ENCODE measurements around the gene KIF26A.

Gene KIF26A

DNA sequence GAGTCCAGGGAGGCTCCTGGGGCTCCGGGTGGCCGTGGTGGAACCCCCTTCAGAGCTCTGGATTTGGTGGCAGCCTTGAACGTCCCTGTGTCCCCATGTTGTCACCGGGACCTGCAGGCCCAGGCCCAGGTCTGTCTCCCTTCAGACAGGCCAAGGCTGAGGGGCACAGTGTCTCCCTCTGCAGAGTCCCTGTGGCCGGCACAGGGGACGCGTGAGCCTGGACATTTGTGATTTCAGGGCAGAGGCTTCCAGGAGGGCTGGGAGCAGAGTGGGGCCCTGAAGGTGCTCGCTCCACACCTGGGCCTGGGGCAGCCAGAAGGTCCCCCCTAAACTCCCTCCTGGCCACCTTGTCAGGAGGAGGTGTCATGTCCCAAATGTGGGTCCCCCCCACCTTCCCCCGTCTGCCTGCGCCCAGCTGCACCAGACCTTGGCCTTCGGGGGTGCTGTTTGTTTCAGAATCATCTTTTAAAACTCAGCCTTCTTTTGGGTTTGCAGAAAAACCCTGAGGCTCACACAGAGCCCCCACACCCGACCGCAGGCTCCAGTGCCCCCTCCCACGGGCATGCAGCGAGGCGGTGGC, 47.6 kb downstream of the KIF26A start:
- H3K9me3 ChIP-seq (ENCODE audit: control insufficient read depth in 2 of 2, low read length in 2 of 2) = no peaks in the 10 kb centered on the region
- H3K4me3 ChIP-seq (ENCODE audit: low read length in 2 of 2) = no peak overlapping the region
- no peaks in the 10 kb centered on the region for H3K36me3 ChIP-seq (ENCODE audit: control insufficient read depth in 2 of 2, insufficient read depth in 2 of 2, low read length in 2 of 2)
- H3K27me3 ChIP-seq (ENCODE audit: control insufficient read depth in 2 of 2, insufficient read depth in 2 of 2, low read length in 2 of 2) = no peaks in the 10 kb centered on the region
- no peak overlapping the region for H3K9ac ChIP-seq (ENCODE audit: low read depth in 1 of 2, low read length in 2 of 2)
- H3K27ac ChIP-seq (ENCODE audit: low read depth in 2 of 2, low read length in 2 of 2) = no peak overlapping the region
- peaks cover 2 to 10% of the 10 kb centered on the region in 2 donors for H3K4me1 ChIP-seq (ENCODE audit: control insufficient read depth in 2 of 2, insufficient read depth in 2 of 2, low read length in 2 of 2)

DNA sequence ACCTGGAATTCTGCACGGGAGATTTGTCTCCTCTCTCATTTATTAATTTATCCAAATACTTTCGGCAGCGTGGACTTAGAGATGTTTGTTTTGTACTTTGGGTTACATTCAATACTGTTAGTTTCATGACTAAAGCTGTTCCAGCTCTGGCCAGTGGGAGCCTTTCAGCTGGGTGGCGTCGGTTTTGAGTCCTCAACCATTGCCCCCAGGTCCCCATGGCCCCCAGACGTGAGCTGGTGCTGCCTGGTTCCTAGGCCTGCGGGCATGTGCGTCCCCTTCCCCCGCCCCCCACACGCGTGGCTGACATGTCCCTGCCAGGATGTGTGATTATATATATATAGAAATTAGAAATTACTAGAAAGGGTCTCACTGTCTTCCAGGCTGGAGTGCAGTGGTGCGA, 48.2 kb downstream of the KIF26A start:
- H3K27me3 ChIP-seq (ENCODE audit: control insufficient read depth in 2 of 2, insufficient read depth in 2 of 2, low read length in 2 of 2) = no peaks in the 10 kb centered on the region
- H3K9ac ChIP-seq (ENCODE audit: low read depth in 1 of 2, low read length in 2 of 2) = no peak overlapping the region
- H3K36me3 ChIP-seq (ENCODE audit: control insufficient read depth in 2 of 2, insufficient read depth in 2 of 2, low read length in 2 of 2) = no peaks in the 10 kb centered on the region
- H3K27ac ChIP-seq (ENCODE audit: low read depth in 2 of 2, low read length in 2 of 2) = no peak overlapping the region
- H3K9me3 ChIP-seq (ENCODE audit: control insufficient read depth in 2 of 2, low read length in 2 of 2) = no peaks in the 10 kb centered on the region
- H3K4me1 ChIP-seq (ENCODE audit: control insufficient read depth in 2 of 2, insufficient read depth in 2 of 2, low read length in 2 of 2) = peaks cover 2 to 10% of the 10 kb centered on the region in 2 donors
- no peak overlapping the region for H3K4me3 ChIP-seq (ENCODE audit: low read length in 2 of 2)

DNA sequence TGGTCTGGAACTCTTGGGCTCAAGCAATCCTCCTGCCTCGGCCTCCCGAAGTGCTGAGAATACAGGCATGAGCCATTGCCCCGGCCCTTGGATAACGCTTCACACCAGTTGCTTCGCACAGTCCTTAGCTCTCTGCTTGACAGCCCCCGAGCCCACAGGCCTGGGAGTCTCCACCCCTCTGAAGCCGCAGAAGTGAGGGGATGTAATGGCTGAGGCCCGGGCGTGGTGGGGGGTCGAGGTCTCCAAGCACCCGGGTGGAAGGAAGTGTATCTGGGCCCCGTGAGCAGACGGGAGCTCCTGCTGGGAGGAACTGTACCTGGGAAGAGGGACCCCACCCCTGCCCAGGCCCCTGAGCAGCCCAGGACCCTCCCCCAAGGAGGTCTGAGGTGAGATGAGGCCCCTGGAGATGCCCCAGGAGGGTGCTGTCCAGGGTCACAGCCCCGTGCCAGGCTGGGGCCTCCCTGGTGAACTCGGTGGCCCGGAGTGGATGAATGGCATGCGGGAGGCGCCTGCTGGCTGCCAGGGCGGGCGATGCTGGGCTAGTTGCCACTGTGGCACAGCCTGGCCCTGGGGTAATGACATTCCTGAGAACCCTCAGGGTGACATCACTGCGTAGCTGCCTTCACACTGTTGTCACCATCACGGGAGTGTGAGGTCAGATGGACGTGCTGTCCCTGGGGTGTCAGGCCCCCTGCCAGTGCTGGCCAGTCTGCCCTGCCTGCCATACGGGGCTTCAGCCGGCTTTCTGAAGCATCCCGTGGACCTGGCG, 48.9 kb downstream of the KIF26A start:
- Histone ChIP-seq H3K4me3 (ENCODE audit: low read length in 2 of 2) (no peak overlapping the region), H3K27ac (ENCODE audit: low read depth in 2 of 2, low read length in 2 of 2) (no peak overlapping the region), H3K36me3 (ENCODE audit: control insufficient read depth in 2 of 2, insufficient read depth in 2 of 2, low read length in 2 of 2) (no peaks in the 10 kb centered on the region), H3K27me3 (ENCODE audit: control insufficient read depth in 2 of 2, insufficient read depth in 2 of 2, low read length in 2 of 2) (no peaks in the 10 kb centered on the region), H3K9me3 (ENCODE audit: control insufficient read depth in 2 of 2, low read length in 2 of 2) (no peaks in the 10 kb centered on the region), H3K4me1 (ENCODE audit: control insufficient read depth in 2 of 2, insufficient read depth in 2 of 2, low read length in 2 of 2) (peaks cover 2 to 10% of the 10 kb centered on the region in 2 donors), H3K9ac (ENCODE audit: low read depth in 1 of 2, low read length in 2 of 2) (no peak overlapping the region)

DNA sequence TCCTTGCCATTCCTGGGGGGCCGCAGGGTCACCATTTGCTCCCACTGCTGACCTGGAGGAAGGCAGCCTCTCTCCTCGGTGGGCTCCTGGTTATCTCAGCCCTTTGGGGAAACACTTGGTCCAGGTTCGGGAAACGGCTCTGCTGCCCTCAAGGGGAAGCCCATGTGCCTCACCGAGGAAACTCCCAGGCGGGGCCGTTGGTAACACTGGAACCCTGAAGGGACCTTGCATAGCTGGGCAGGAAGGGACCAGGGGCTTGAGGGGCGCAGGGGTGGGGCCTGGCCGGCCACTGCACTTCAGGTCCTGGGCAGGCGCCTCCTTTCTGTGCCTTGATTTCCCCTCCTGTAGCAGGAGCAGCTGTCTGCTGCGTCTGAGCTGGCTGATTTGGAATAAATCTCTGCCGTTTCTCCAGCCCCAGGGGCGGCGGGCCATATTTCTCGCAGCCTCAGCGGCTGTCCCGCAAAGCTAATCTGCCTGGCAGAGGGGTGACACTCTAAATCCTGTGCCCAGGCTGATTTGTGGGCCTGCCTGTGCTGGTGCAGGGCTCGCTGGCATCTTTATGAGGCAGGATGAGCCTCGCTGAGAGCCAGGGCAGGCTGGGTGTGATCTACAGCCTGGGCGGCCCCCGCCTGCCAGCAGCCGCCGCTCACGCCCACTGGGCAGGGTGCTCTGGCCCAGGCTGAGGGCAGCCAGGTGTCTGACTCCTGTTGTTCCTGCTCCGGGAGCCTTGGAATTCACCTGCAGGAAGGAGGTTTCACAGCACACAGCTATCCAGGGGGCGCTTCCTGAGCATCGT, 49.7 kb downstream of the KIF26A start:
- Histone ChIP-seq H3K4me1 (ENCODE audit: control insufficient read depth in 2 of 2, insufficient read depth in 2 of 2, low read length in 2 of 2) (peaks cover 2 to 10% of the 10 kb centered on the region in 2 donors), H3K4me3 (ENCODE audit: low read length in 2 of 2) (no peak overlapping the region), H3K27ac (ENCODE audit: low read depth in 2 of 2, low read length in 2 of 2) (peak overlapping the region in 1 of 2 donors; percentile 51), H3K27me3 (ENCODE audit: control insufficient read depth in 2 of 2, insufficient read depth in 2 of 2, low read length in 2 of 2) (no peaks in the 10 kb centered on the region), H3K36me3 (ENCODE audit: control insufficient read depth in 2 of 2, insufficient read depth in 2 of 2, low read length in 2 of 2) (no peaks in the 10 kb centered on the region), H3K9me3 (ENCODE audit: control insufficient read depth in 2 of 2, low read length in 2 of 2) (no peaks in the 10 kb centered on the region), H3K9ac (ENCODE audit: low read depth in 1 of 2, low read length in 2 of 2) (peak overlapping the region in 1 of 2 donors; percentile 43)

DNA sequence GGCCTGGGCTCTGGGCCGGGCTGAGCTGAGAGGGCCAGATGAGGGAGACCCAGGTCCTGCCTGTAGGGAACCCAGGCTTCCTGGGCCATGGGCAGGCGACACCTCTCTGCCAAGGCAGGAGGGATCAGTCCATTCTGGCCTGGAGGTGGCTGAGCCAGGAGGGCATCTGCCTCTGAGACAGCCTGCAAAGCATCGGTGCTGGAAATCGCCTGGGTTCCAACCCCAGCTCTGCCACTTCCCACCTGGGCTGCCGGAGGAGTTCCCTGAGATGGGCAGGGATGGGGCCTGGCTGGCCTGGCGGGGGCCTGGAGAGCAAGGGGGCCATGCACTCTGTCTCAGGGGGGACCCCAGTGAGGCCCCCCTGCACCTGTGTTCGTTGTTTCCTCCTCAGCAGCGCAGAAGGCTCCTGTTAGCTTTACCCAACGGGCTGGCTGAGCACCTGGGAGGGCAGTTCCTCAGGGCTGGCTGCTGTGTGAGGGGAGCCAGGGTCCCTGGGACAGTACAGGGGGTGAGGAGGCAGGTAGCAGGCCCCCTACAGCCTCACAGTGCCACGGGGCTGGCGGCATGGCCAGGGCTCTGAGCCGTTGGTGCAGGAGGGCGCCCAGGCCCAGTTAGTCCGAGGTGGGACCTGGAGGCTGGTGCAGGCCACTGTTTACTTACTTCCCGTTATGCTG, 50.5 kb downstream of the KIF26A start:
- peak overlapping the region in 1 of 2 donors; percentile 43 for H3K9ac ChIP-seq (ENCODE audit: low read depth in 1 of 2, low read length in 2 of 2)
- no peak overlapping the region for H3K4me3 ChIP-seq (ENCODE audit: low read length in 2 of 2)
- peaks cover 2 to 10% of the 10 kb centered on the region in 2 donors for H3K4me1 ChIP-seq (ENCODE audit: control insufficient read depth in 2 of 2, insufficient read depth in 2 of 2, low read length in 2 of 2)
- no peaks in the 10 kb centered on the region for H3K27me3 ChIP-seq (ENCODE audit: control insufficient read depth in 2 of 2, insufficient read depth in 2 of 2, low read length in 2 of 2)
- peak overlapping the region in 1 of 2 donors; percentile 51 for H3K27ac ChIP-seq (ENCODE audit: low read depth in 2 of 2, low read length in 2 of 2)
- H3K9me3 ChIP-seq (ENCODE audit: control insufficient read depth in 2 of 2, low read length in 2 of 2) = no peaks in the 10 kb centered on the region
- no peaks in the 10 kb centered on the region for H3K36me3 ChIP-seq (ENCODE audit: control insufficient read depth in 2 of 2, insufficient read depth in 2 of 2, low read length in 2 of 2)

DNA sequence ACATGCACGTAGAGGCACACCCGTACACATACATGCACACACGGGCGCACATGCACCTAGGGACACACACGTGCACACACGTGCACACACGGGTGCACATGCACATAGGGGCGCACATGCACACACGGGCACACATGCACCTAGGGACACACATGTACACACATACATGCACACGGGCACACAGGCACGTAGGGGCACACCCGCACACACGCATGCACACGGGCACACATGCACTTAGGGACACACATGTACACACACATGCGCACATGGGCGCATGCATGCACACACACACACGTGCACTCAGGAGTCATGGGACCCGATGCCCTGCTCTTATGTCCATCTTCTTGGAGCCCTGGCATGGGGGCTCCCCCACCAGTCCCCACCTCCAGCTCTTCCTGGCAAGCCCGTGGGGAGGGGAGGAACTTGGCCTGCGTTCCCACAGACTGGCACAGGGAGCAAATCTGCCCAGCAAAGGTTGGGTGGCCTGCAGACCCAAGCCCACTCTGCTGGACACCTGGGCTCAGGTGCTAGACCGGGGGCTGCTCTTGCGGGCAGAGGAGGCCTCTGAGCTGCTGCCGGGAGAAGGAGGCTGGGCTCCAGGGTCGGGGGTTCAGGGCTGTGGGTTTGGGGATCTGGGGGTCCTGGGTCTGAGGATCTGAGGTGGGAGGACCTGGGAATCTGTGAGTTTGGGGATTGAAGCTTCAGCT, 51.4 kb downstream of the KIF26A start:
- Histone ChIP-seq H3K27ac (ENCODE audit: low read depth in 2 of 2, low read length in 2 of 2) (no peak overlapping the region), H3K4me3 (ENCODE audit: low read length in 2 of 2) (no peak overlapping the region), H3K4me1 (ENCODE audit: control insufficient read depth in 2 of 2, insufficient read depth in 2 of 2, low read length in 2 of 2) (peaks cover 2 to 10% of the 10 kb centered on the region in 2 donors), H3K9ac (ENCODE audit: low read depth in 1 of 2, low read length in 2 of 2) (no peak overlapping the region), H3K36me3 (ENCODE audit: control insufficient read depth in 2 of 2, insufficient read depth in 2 of 2, low read length in 2 of 2) (no peaks in the 10 kb centered on the region), H3K27me3 (ENCODE audit: control insufficient read depth in 2 of 2, insufficient read depth in 2 of 2, low read length in 2 of 2) (no peaks in the 10 kb centered on the region), H3K9me3 (ENCODE audit: control insufficient read depth in 2 of 2, low read length in 2 of 2) (no peaks in the 10 kb centered on the region)

DNA sequence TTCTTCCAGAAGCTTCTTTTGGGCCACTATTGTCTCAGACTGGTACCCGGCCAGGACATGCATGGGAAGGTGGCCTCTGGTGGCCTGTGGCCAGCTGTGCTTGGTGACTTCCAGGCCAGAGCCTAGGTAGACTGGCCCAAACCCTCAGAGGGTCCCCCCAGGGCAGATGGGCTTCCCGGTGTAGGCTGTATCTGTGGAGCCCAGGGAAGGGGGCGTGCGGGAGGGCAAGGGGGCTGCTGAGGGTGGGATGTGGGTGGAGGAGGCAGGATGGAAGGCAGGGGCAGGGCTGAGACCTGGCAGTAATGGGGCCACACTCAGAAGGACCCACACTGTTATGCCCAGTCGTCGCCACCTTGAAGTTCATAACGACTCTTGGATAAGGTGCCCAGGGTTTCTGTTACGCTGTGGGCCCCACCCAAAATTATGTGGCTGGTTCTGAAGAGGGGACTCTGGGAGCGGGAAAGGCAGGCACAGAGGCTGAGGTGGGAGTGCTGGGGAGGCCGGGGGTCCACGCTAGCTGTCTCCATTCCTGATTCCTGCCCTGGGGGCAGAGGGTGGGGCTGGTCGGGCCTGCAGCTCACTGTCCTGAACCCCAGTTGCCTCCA, 52.1 kb downstream of the KIF26A start:
- Histone ChIP-seq H3K4me1 (ENCODE audit: control insufficient read depth in 2 of 2, insufficient read depth in 2 of 2, low read length in 2 of 2) (peaks cover 2 to 10% of the 10 kb centered on the region in 2 donors), H3K4me3 (ENCODE audit: low read length in 2 of 2) (no peak overlapping the region), H3K27me3 (ENCODE audit: control insufficient read depth in 2 of 2, insufficient read depth in 2 of 2, low read length in 2 of 2) (no peaks in the 10 kb centered on the region), H3K36me3 (ENCODE audit: control insufficient read depth in 2 of 2, insufficient read depth in 2 of 2, low read length in 2 of 2) (no peaks in the 10 kb centered on the region), H3K9ac (ENCODE audit: low read depth in 1 of 2, low read length in 2 of 2) (no peak overlapping the region), H3K27ac (ENCODE audit: low read depth in 2 of 2, low read length in 2 of 2) (no peak overlapping the region), H3K9me3 (ENCODE audit: control insufficient read depth in 2 of 2, low read length in 2 of 2) (no peaks in the 10 kb centered on the region)

DNA sequence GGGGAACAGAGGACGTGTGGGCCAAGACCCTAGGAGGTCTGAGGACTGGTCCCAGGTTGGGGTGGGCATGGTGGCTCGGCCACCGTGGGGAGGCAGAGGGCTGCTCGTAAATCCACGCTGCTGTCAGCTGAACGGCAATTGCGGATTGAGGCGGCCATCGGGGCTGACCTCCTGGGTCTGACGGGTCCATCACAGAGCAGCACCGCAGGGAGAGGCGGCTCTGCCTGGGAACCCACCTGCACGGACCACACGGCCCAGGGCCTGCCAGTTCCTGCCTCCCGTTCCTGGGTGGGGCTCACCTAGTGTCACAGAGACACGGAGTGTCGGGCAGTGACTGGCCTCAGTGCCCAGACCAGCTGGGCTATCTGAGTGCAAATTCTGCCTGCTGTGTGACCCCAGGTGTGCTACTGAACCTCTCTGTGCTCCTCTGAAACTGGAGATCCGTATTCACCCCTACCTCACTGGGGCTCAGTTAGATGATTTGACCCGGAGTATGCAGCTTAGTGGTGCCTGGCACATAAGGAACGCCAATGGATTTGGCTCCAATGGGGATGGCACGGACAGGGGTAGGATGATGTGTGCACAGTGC, 53.1 kb downstream of the KIF26A start:
- Histone ChIP-seq H3K4me3 (ENCODE audit: low read length in 2 of 2) (no peak overlapping the region), H3K9ac (ENCODE audit: low read depth in 1 of 2, low read length in 2 of 2) (no peak overlapping the region), H3K27me3 (ENCODE audit: control insufficient read depth in 2 of 2, insufficient read depth in 2 of 2, low read length in 2 of 2) (no peaks in the 10 kb centered on the region), H3K27ac (ENCODE audit: low read depth in 2 of 2, low read length in 2 of 2) (no peak overlapping the region), H3K4me1 (ENCODE audit: control insufficient read depth in 2 of 2, insufficient read depth in 2 of 2, low read length in 2 of 2) (peaks cover 2 to 10% of the 10 kb centered on the region in 2 donors), H3K9me3 (ENCODE audit: control insufficient read depth in 2 of 2, low read length in 2 of 2) (no peaks in the 10 kb centered on the region), H3K36me3 (ENCODE audit: control insufficient read depth in 2 of 2, insufficient read depth in 2 of 2, low read length in 2 of 2) (no peaks in the 10 kb centered on the region)
